ENCODE results near the gene SNRPA. TPM values are rescaled to one million over a fixed set of nuclear protein-coding genes. Genes with fewer than 3 reads are reported as not detected.
A peak's percentile ranks its signal among the peaks of the same experiment; 100 is the strongest.

SNRPA gene
- total and polyA plus RNA-seq, 9 donors: 48.9 to 83.9 (median 72.4) TPM

DNA sequence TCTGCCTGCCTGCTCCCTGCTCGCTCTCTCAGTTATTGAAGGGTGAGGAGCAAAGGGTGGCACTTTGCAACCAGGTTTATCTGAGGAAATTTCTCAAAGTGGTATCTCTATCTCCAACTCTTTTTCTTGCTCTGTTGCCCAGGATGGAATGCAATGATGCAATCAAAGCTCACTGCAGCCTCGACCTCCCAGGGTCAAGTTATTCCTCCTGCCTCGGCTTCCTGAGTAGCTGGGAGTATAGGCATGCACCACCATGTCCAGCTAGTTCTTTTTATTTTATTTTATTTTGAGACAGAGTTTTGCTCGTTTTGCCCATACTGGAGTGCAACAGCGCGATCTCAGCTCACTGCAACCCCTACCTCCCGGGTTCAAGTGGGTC, 5.6 kb upstream of the SNRPA start:
- Histone ChIP-seq H3K27me3 (no peaks in the 10 kb centered on the region), H3K36me3 (no peaks in the 10 kb centered on the region), H3K4me1 (ENCODE audit: insufficient read depth) (peaks cover 6% of the 10 kb centered on the region), H3K9me3 (no peaks in the 10 kb centered on the region), H3K4me3 (no peak overlapping the region), H3K27ac (no peak overlapping the region)
- WGBS, 3 donors: 55 to 59% (median 58%) methylated on average over 7 of the region's 7 CpGs
- TF ChIP-seq POLR2A (IDR thresholded peaks at IDR 0.05) (no peak), CTCF (IDR thresholded peaks at IDR 0.05) (no peak), EP300 (IDR thresholded peaks at IDR 0.05) (no peak)
- intact Hi-C loops (cut with DNase I): no loop called here
- DNase-seq: no peak

- H3K4me3 ChIP-seq: no peak overlapping the region
- peaks cover 7% of the 10 kb centered on the region for H3K4me1 ChIP-seq (ENCODE audit: insufficient read depth)
- no peak for DNase-seq
- no peaks in the 10 kb centered on the region for H3K9me3 ChIP-seq
- H3K27ac ChIP-seq: no peak overlapping the region
- no peaks in the 10 kb centered on the region for H3K36me3 ChIP-seq
- intact Hi-C loops (cut with DNase I): no loop called here
- WGBS, 3 donors: 96 to 97% (median 97%) methylated on average over 7 of the region's 7 CpGs
- TF ChIP-seq EP300 (IDR thresholded peaks at IDR 0.05): no peak
- TF ChIP-seq POLR2A (IDR thresholded peaks at IDR 0.05): no peak
- TF ChIP-seq CTCF (IDR thresholded peaks at IDR 0.05): no peak
- H3K27me3 ChIP-seq: no peaks in the 10 kb centered on the region
Measured at GRCh38 chr19:40747536-40747935, 3.5 kb upstream of the SNRPA start.

DNA sequence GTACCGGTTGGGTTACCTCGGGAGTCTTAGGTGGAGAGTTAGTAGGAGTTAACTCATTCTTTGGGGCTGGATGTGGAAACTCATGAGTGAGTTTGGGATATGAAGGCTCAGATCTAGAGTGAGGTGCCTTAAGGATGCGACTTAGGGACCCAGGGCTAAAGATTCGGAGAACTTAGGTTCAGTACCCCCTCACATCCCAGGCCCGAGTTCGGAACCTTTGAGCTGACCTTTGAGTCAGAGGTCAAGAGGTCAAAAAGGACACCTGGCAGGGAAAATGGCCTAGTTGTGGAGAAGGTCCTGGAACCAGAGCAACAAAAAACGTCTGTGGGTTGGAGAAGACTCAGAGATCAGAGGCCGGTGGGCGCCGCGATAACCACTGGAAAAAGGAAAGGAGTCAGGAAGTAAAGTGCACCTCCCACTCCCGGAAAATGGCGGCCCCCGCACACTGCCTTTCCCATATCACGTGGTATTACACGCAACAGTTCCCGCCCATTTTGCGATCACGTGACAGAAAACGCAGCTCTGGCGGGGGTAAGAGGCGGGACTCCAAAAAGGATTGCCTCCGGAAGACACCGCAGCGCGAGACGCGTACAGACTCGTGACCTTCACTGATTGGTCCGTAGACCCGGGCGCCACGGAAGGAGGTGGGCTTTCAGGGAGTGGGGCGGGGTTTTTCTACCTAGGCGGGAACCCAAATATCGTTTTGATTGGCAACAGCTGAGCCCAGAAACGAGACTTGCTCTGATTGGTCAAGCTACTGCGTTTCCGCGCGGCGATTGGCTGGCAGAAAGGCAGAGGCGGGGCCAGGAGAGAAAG, 737 bp upstream of the SNRPA start, which contains the start of gene ACTMAP:
Gene ACTMAP, minus strand, starts transcription at position 420 of the 816 bp plus-strand sequence. CDS start 674 bp downstream, outside the sequence.
- 0 to 1% (median 0%) methylated on average over 43 of the region's 43 CpGs for WGBS, 3 donors
- Histone ChIP-seq H3K4me3 (peak within 1 kb of the TSS; percentile 55), H3K9me3 (no peaks in the 10 kb centered on the region), H3K27ac (peak within 1 kb of the TSS; percentile 39 to 86), H3K4me1 (ENCODE audit: insufficient read depth) (peaks cover 18% of the 10 kb centered on the region), H3K27me3 (no peaks in the 10 kb centered on the region), H3K36me3 (no peaks in the 10 kb centered on the region)
- intact Hi-C loops (cut with DNase I): loop anchor here in 2 of 4 donors (2.0 to 5.0 kb wide), 2 partner anchors 49 to 52 kb away; partner anchors contain the start of gene EGLN2 (in 1 of the 2)
- DNase-seq: peak; percentile 99 to 100 (median 100)
- TF ChIP-seq POLR2A (IDR thresholded peaks at IDR 0.05) (peak; percentile 84), CTCF (IDR thresholded peaks at IDR 0.05) (no peak), EP300 (IDR thresholded peaks at IDR 0.05) (peak; percentile 90)

DNA sequence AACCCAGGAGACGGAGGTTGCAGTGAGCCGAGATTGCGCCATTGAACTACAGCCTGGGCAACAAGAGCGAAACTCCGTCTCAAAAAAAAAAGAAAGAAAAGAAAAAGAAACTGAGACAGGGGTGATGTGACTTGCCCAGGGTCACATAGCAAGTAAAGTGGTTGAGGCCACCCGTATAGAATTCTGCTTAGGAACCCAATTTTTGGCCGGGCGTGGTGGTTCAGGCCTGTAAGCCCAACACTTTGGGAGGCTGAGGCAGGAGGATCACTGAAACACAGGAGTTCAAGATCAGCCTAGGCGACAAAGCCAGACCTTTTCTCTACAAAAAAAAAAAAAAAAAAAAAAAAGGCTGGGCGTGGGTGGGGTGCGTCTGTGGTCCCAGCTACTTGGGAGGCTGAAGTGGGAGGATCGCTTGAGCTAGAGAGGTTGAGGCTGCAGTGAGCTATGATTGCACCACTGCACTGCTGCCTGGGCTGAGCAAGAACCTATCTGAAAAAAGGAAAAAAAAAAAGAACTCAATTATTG, 1.3 kb downstream of the SNRPA start:
- no peak for TF ChIP-seq CTCF (IDR thresholded peaks at IDR 0.05)
- TF ChIP-seq POLR2A (IDR thresholded peaks at IDR 0.05): no peak
- TF ChIP-seq EP300 (IDR thresholded peaks at IDR 0.05): no peak
- intact Hi-C loops (cut with DNase I): loop anchor here in 1 of 4 donors (5.0 kb wide), 1 partner anchor 50 kb away; no protein-coding TSS in a partner anchor
- no peak for DNase-seq
- Histone ChIP-seq H3K27me3 (no peaks in the 10 kb centered on the region), H3K4me3 (peak overlapping the region; percentile 53), H3K9me3 (no peaks in the 10 kb centered on the region), H3K27ac (no peak overlapping the region), H3K4me1 (ENCODE audit: insufficient read depth) (peaks cover 18% of the 10 kb centered on the region), H3K36me3 (no peaks in the 10 kb centered on the region)
- WGBS, 3 donors: 59 to 71% (median 69%) methylated on average over 12 of the region's 12 CpGs

Data from ovary (tissue), 9 donors.